K562 (cell line): Measurements from ENCODE around the gene ELK4. TPM values are rescaled to one million over a fixed set of nuclear protein-coding genes. Genes with fewer than 3 reads are reported as not detected.

ENCODE experiments used
- ARID1B ChIP-seq: fragments of 450-650 bp; IDR thresholded peaks from 2 replicates; pipeline ENCODE4 v1.6.1; 2016; ENCODE audit warnings: antibody characterized with exemption, mild to moderate bottlenecking, inconsistent platforms
- CHAMP1 ChIP-seq: fragments of 450-650 bp; IDR thresholded peaks from 2 replicates; pipeline ENCODE4 v1.6.1; 2016; ENCODE audit warnings: mild to moderate bottlenecking
- CHCHD3 ChIP-seq: fragments of 250-450 bp; sonication (Bioruptor Pico); IDR thresholded peaks from 2 replicates; pipeline ENCODE4 v2.1.2; 2022; ENCODE audit warnings: mild to moderate bottlenecking
- CREBBP ChIP-seq: IDR thresholded peaks from one replicate; pipeline ENCODE4 v1.6.1; 2012; ENCODE audit warnings: low read depth, mild to moderate bottlenecking, control low read depth, inconsistent platforms, low read length
- ELF1 ChIP-seq: fragments of 200-800 bp; sonication (Bioruptor generic); IDR thresholded peaks from 2 replicates; pipeline ENCODE4 v1.6.1; 2016; ENCODE audit warnings: missing genetic modification characterization, missing compliant biosample characterization
- ELK1 ChIP-seq: sonication (generic); formaldehyde crosslinking; IDR thresholded peaks from 2 replicates; pipeline ENCODE4 v1.8.1; 2022; ENCODE audit warnings: missing genetic modification reagents
- ELK3 ChIP-seq: fragments of 450-650 bp; formaldehyde crosslinking; IDR thresholded peaks from 2 replicates; pipeline ENCODE4 v1.4.0; 2020; ENCODE audit warnings: mild to moderate bottlenecking
- FOXO4 ChIP-seq: fragments of 450-650 bp; formaldehyde crosslinking; IDR thresholded peaks from 2 replicates; pipeline ENCODE4 v1.4.0; 2020; ENCODE audit warnings: mild to moderate bottlenecking, moderate library complexity
- HNRNPK ChIP-seq: fragments of 200-400 bp; formaldehyde crosslinking; IDR thresholded peaks from one replicate; pipeline ENCODE4 v1.6.1; 2018; ENCODE audit warnings: mild to moderate bottlenecking, low read depth, low read length; ENCODE audit not compliant: poor library complexity, severe bottlenecking
- LARP7 ChIP-seq: fragments of 450-650 bp; IDR thresholded peaks from 2 replicates; pipeline ENCODE4 v1.6.1; 2016
- LCOR ChIP-seq: sonication (generic); formaldehyde crosslinking; IDR thresholded peaks from 2 replicates; pipeline ENCODE4 v1.8.0; 2022; ENCODE audit warnings: mild to moderate bottlenecking, missing genetic modification reagents
- MYNN ChIP-seq, 2 experiments: sonication (generic); formaldehyde crosslinking in 1 of 2; IDR thresholded peaks; 2 replicates each; pipeline versions ENCODE4 v1.5.0 to v1.6.1; 2016 to 2020; ENCODE audit warnings: antibody characterized with exemption in 1 of 2, missing genetic modification reagents in 1 of 2
- NCOR1 ChIP-seq: fragments of 450-650 bp; IDR thresholded peaks from 2 replicates; pipeline ENCODE4 v1.6.1; 2016; ENCODE audit warnings: mild to moderate bottlenecking, moderate library complexity
- SP2 ChIP-seq: IDR thresholded peaks from 2 replicates; pipeline ENCODE4 v1.6.1; 2011; ENCODE audit warnings: mild to moderate bottlenecking, low read depth, low read length, moderate library complexity; ENCODE audit not compliant: poor library complexity, severe bottlenecking; ENCODE audit errors: extremely low read depth
- TSC22D4 ChIP-seq: fragments of 450-650 bp; IDR thresholded peaks from 2 replicates; pipeline ENCODE4 v1.6.1; 2016; ENCODE audit warnings: missing genetic modification characterization, missing biosample characterization, control low read depth
- VEZF1 ChIP-seq: fragments of 200-800 bp; sonication (Bioruptor generic); IDR thresholded peaks from 2 replicates; pipeline ENCODE4 v1.6.1; 2017; ENCODE audit warnings: missing genetic modification characterization, missing compliant biosample characterization
- ZKSCAN3 ChIP-seq: fragments of 250-450 bp; sonication (Bioruptor Pico); IDR thresholded peaks from 2 replicates; pipeline ENCODE4 v1.4.0; 2020
- ZNF436 ChIP-seq: fragments of 250-450, 450-650 bp; sonication (Bioruptor Pico); formaldehyde crosslinking; IDR thresholded peaks from 2 replicates; pipeline ENCODE4 v1.7.0; 2020; ENCODE audit warnings: mild to moderate bottlenecking
- ZNF780A ChIP-seq: fragments of 250-450 bp; sonication (Bioruptor Pico); IDR thresholded peaks from 2 replicates; pipeline ENCODE4 v1.5.0; 2021; ENCODE audit warnings: mild to moderate bottlenecking
- polyA plus RNA-seq, 8 experiments: library from polyadenylated mRNA; depleted of rRNA in 4 of 8; stranded (reverse) in 5 of 8; unstranded in 3 of 8; fragments of >200 nt; fragmentation: Nextera tagmentation in 2 of 8; fragmentation: Illumina TruSeq in 1 of 8; extraction: Ambion mirVana in 2 of 8; extraction: Trizol in 1 of 8; gene quantifications; 2 replicates each; pipeline versions ENCODE4 v1.2.1 to v1.2.3, GENCODE V29; 2011 to 2014; ENCODE audit warnings: inconsistent platforms in 1 of 8, missing spikeins in 1 of 8
- total RNA-seq, 7 experiments: library from RNA; depleted of rRNA in 6 of 7; stranded (reverse); fragments of >200 nt in 6 of 7; fragmentation: Illumina TruSeq in 2 of 7; extraction: Trizol in 2 of 7; gene quantifications; 2 replicates each; pipeline versions ENCODE4 v1.2.1 to v1.2.3, GENCODE V29; 2011 to 2021; ENCODE audit warnings: low replicate concordance in 1 of 7

ELK4 gene
- total and polyA plus RNA-seq, 9 of the 15 experiments (the other 6 are each of a cell fraction or from before 2014, with no cell fraction given), result 2.0 to 21.7 (median 9.2) TPM

GRCh38 chr1:205631010-205631767, 622 bp downstream of the ELK4 start (continued):
- TF ChIP-seq CHAMP1 (no peak), LARP7 (no peak), CHCHD3 (CRISPR knock-in tag) (no peak), ZNF436 (CRISPR knock-in tag) (no peak), ARID1B (no peak; the same call in 1 of the 2 replicates), ELK3 (CRISPR knock-in tag) (no peak), TSC22D4 (no peak), VEZF1 (CRISPR knock-in tag) (peak; percentile 95), SP2 (no peak), FOXO4 (CRISPR knock-in tag) (no peak), HNRNPK (no peak), CREBBP (no peak), LCOR (CRISPR knock-in tag) (0 out of 2 replicates have a peak, but pooled peaks have one; percentile 18), ELF1 (tag) (peak; percentile 85), ELK1 (CRISPR knock-in tag) (no peak), NCOR1 (no peak), ZKSCAN3 (no peak), MYNN (IDR thresholded peaks at IDR 0.05) (no peak), MYNN (CRISPR knock-in tag; IDR thresholded peaks at IDR 0.05) (no peak), ZNF780A (no peak)
